GM12892 (cell line): ENCODE data around the gene SREK1IP1.
"Not testable (repeated sequence)": the region's sequence is repeated elsewhere in the genome, so short reads cannot be mapped to it uniquely, and the experiment has no call there.

ENCODE experiments used
- DNase-seq: peaks from one replicate; pipeline ENCODE4 v3.0.0; 2011; ENCODE audit not compliant: insufficient read length
- FAIRE-seq: peaks from 2 replicates; lab custom pipeline; 2011; peaks lifted over from hg19 to GRCh38; lab: Jason Lieb, UNC
- POLR2A ChIP-seq: IDR thresholded peaks from 2 replicates; pipeline ENCODE4 v1.6.1; 2011; ENCODE audit warnings: low read depth, low read length, control low read depth
- POLR2AphosphoS5 ChIP-seq: IDR thresholded peaks from 2 replicates; pipeline ENCODE4 v1.6.1; 2011; ENCODE audit warnings: low read depth, low read length, control low read depth
- TAF1 ChIP-seq: IDR thresholded peaks from 2 replicates; pipeline ENCODE4 v1.6.1; 2011; ENCODE audit warnings: low read depth, mild to moderate bottlenecking, control low read depth, low read length, borderline replicate concordance

SREK1IP1 gene

GRCh38 chr5:64759960-64760660 lies 8.4 kb downstream of the SREK1IP1 start:
- FAIRE-seq (no peak), DNase-seq (no peak)
- TF ChIP-seq POLR2A: no peak
- no peak for TF ChIP-seq POLR2AphosphoS5
- TF ChIP-seq TAF1: no peak

- TF ChIP-seq POLR2AphosphoS5: no peak
- TF ChIP-seq TAF1: no peak
- TF ChIP-seq POLR2A: no peak
- no peak for FAIRE-seq
- DNase-seq: no peak
Measured at GRCh38 chr5:64758901-64759300, 9.6 kb downstream of the SREK1IP1 start.

DNA sequence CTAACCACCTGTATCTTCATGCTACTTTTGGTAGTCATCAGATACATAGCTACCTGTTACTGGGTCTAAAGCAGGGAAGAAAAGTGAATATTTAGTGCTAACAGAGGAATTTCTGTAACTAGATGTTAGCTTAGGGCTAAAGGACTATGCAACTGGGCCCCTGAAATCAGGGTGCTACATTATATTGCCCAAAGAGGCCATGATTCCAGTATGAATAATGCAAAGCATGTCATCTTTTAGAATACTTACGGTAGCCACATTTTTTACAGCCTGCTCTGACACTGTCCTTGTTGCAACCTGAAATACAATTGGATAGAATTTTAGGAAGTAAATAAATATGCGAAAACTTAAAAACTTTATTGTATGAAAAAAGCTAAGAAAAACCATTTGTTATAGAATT lies 14.4 kb downstream of the SREK1IP1 start:
- TF ChIP-seq POLR2A: no peak
- TF ChIP-seq POLR2AphosphoS5: no peak
- no peak for DNase-seq
- no peak for FAIRE-seq

DNA sequence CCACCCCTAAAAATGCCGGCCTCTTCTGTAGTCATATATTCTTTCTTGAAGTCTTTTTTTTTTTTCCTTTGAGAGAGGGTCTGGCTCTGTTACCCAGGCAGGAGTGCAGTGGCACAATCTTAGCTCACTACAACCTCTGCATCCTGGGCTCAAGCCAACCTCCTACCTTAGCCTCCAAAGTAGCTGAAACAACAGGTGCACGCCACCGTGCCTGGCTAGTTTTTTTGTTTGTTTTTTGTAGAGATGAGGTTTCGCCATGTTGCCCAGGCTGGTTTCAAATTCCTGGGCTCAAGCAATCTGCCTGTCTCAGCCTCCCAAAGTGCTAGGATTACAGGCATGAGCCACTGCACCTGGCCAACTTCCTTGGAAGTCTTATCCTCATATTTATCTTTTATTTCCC lies 19.1 kb downstream of the SREK1IP1 start:
- TF ChIP-seq POLR2AphosphoS5 (no peak), TAF1 (no peak), POLR2A (no peak)
- no peak for DNase-seq
- no peak for FAIRE-seq

GRCh38 chr5:64746446-64746845 lies 22.0 kb downstream of the SREK1IP1 start:
- FAIRE-seq: no peak
- DNase-seq: no peak
- TF ChIP-seq POLR2A (no peak), TAF1 (no peak), POLR2AphosphoS5 (no peak)

DNA sequence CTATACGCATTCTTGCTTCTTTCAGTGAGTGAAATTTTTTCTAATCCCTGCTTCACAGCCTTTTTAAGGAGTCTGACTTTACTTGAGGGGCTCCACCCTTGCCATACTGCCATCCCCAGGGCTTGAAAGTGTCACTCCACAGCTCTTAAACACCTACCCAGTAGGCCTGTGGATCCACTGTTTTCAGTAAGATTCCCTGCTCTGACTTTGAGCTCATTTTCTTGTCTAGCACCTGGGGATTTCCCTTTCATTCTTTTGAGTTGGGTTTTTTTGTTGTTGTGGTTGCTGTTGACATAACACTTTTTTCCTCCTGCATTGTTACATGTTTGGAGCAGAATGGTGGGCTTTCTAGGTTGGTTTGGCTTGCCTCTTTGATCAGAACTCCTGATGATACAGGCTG lies 23.6 kb downstream of the SREK1IP1 start:
- no peak for FAIRE-seq
- TF ChIP-seq POLR2AphosphoS5 (no peak), POLR2A (no peak), TAF1 (no peak)
- no peak for DNase-seq

- DNase-seq (no peak), FAIRE-seq (no peak)
- no peak for TF ChIP-seq POLR2A
- TF ChIP-seq TAF1: no peak
- TF ChIP-seq POLR2AphosphoS5: no peak
Measured at GRCh38 chr5:64742821-64743220, 25.7 kb downstream of the SREK1IP1 start.

- no peak for TF ChIP-seq POLR2A
- TF ChIP-seq TAF1: no peak
- TF ChIP-seq POLR2AphosphoS5: no peak
- FAIRE-seq (no peak), DNase-seq (no peak)
Measured at GRCh38 chr5:64742411-64742810, 26.1 kb downstream of the SREK1IP1 start.

DNA sequence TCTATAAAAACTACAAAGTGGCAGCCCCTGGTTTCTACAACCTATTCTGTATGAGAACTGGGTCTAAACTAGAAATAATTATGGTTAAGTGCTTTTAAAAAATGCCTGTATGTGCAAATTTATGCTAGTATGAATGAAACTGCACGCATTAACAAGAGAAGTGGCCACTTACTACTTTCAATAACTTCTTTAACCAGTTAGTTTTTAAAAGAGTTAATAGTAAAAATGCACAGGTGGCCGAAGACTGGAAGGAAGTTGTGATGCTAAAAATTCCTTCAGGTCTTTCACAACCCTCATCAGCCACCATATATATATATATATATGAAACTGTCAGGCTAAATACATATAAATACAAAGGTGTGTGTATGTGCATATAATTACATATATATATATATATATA lies 41.3 kb downstream of the SREK1IP1 start:
- no peak for DNase-seq
- FAIRE-seq: no peak
- TF ChIP-seq TAF1: no peak
- no peak for TF ChIP-seq POLR2A
- TF ChIP-seq POLR2AphosphoS5: no peak

GRCh38 chr5:64722588-64722987 lies 45.9 kb downstream of the SREK1IP1 start:
- FAIRE-seq (no peak), DNase-seq (no peak)
- TF ChIP-seq POLR2A (no peak), TAF1 (no peak), POLR2AphosphoS5 (no peak)

DNA sequence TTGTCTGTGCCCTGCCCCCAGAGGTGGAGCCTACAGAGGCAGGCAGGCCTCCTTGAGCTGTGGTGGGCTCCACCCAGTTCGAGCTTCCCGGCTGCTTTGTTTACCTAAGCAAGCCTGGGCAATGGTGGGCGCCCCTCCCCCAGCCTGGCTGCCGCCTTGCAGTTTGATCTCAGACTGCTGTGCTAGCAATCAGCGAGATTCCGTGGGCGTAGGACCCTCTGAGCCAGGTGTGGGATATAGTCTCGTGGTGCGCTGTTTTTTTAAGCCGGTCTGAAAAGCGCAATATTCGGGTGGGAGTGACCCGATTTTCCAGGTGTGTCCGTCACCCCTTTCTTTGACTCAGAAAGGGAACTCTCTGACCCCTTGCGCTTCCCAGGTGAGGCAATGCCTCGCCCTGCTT lies 54.0 kb downstream of the SREK1IP1 start:
- DNase-seq, FAIRE-seq: not testable (repeated sequence)

- no peak for FAIRE-seq
- TF ChIP-seq POLR2A (no peak), TAF1 (no peak), POLR2AphosphoS5 (no peak)
- no peak for DNase-seq
Measured at GRCh38 chr5:64707191-64707590, 61.3 kb downstream of the SREK1IP1 start.

GRCh38 chr5:64706074-64706473 lies 62.4 kb downstream of the SREK1IP1 start:
- not testable (repeated sequence) for FAIRE-seq, DNase-seq

DNA sequence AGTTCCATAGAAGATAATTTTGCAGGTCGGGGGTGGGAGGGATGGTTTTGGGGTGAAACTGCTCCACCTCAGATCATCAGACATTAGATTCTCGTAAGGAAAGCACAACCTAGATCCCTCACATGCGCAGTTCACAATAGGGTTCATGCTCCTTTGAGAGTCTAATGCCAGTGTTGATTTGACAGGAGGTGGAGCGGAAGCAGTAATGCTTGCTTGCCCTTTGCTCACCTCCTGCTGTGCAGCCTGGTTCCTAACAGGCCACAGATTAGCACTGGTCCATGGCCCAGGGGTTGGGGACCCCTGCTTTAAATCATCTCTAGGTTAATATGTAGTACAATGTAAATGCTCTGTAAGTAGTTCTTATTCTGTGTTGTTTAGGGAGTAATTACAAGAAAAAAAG lies 67.7 kb downstream of the SREK1IP1 start:
- no peak for FAIRE-seq
- TF ChIP-seq POLR2A (no peak), POLR2AphosphoS5 (no peak), TAF1 (no peak)
- no peak for DNase-seq

DNA sequence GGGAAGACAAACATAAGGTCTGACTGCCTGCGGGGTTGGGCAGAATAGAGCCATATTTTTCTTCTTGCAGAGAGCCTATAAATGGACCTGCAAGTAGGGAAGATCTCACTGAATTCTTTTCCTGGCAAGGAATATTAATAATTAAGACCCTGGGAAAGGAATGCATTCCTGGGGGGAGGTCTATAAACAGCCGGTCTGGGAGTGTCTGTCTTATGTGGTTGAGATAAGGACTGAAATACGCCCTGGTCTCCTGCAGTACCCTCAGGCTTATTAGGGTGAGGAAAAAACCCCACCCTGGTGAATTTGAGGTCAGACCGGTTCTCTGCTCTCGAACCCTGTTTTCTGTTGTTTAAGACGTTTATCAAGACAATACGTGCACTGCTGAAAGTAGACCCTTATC lies 72.1 kb downstream of the SREK1IP1 start:
- FAIRE-seq: not testable (repeated sequence)

More for the DNA sequence above, 72.1 kb downstream of the SREK1IP1 start:
- DNase-seq: not testable (repeated sequence)
